ENCODE measurements around the gene ADGRB2. TPM values are rescaled to one million over a fixed set of nuclear protein-coding genes. Genes with fewer than 3 reads are reported as not detected.

ADGRB2 gene
- total RNA-seq, 2 experiments from 2014 or later: 4.0 to 11.4 TPM

- Histone ChIP-seq H4K20me1 (ENCODE audit: insufficient read depth, low read length) (no peaks in the 10 kb centered on the region), H3K4me2 (ENCODE audit: low read length) (no peak overlapping the region), H2AFZ (ENCODE audit: low read length) (no peak overlapping the region), H3K79me2 (ENCODE audit: insufficient read depth, low read depth, low read length) (no peaks in the 10 kb centered on the region), H3K4me3 (ENCODE audit: low read depth, low read length, poor library complexity, severe bottlenecking) (no peak overlapping the region), H3K9me3 (ENCODE audit: low read length) (no peaks in the 10 kb centered on the region), H3K4me1 (ENCODE audit: insufficient read depth, low read length, poor library complexity, severe bottlenecking) (peaks cover 17% of the 10 kb centered on the region), H3K27ac (ENCODE audit: low read depth, low read length, poor library complexity, severe bottlenecking) (no peak overlapping the region), H3K9me2 (ENCODE audit: insufficient read depth, low read length) (no peaks in the 10 kb centered on the region), H3K36me3 (ENCODE audit: insufficient read depth, low read length) (no peaks in the 10 kb centered on the region)
- TF ChIP-seq EZH2phosphoT487 (IDR thresholded peaks at IDR 0.05; ENCODE audit: borderline replicate concordance, low read depth, low read length) (no peak), CTCF (conservative IDR thresholded peaks at IDR 0.05; ENCODE audit: low read length) (no peak)
- intact Hi-C loops (cut with micrococcal nuclease; ENCODE audit: unreplicated experiment): loop anchor here (10.0 kb wide), 1 partner anchor 615 kb away; no protein-coding TSS in a partner anchor
- ChIA-PET POLR2A (interaction anchor here (0.8 to 1.1 kb wide), 2 partner anchors 14 to 144 kb away, joined by 3 read pairs; no protein-coding TSS in a partner anchor), CTCF (ENCODE audit: unreplicated experiment) (no interaction called here)
- DNase-seq (ENCODE audit: low spot score): no peak
- no TSS peak for BruUV-seq (replicated peaks)
Measured at GRCh38 chr1:31799895-31800673, 35.9 kb upstream of the ADGRB2 start.

- BruUV-seq (replicated peaks): no TSS peak
- no peak overlapping the region for H3K4me2 ChIP-seq (ENCODE audit: low read length)
- no peak overlapping the region for H3K4me3 ChIP-seq (ENCODE audit: low read depth, low read length, poor library complexity, severe bottlenecking)
- H3K9me2 ChIP-seq (ENCODE audit: insufficient read depth, low read length): no peaks in the 10 kb centered on the region
- H4K20me1 ChIP-seq (ENCODE audit: insufficient read depth, low read length): no peaks in the 10 kb centered on the region
- TF ChIP-seq EZH2phosphoT487 (IDR thresholded peaks at IDR 0.05; ENCODE audit: borderline replicate concordance, low read depth, low read length) (no peak), CTCF (conservative IDR thresholded peaks at IDR 0.05; ENCODE audit: low read length) (no peak)
- H2AFZ ChIP-seq (ENCODE audit: low read length): no peak overlapping the region
- ChIA-PET CTCF (ENCODE audit: unreplicated experiment) (interaction anchor here (1.6 kb wide), 1 partner anchor 10 kb away, joined by 4 read pairs; no protein-coding TSS in a partner anchor), POLR2A (interaction anchor here (0.6 to 0.8 kb wide), 2 partner anchors 145 to 262 kb away, joined by 3 to 4 read pairs; no protein-coding TSS in a partner anchor)
- no peak overlapping the region for H3K27ac ChIP-seq (ENCODE audit: low read depth, low read length, poor library complexity, severe bottlenecking)
- DNase-seq (ENCODE audit: low spot score): no peak
- H3K4me1 ChIP-seq (ENCODE audit: insufficient read depth, low read length, poor library complexity, severe bottlenecking): peaks cover 17% of the 10 kb centered on the region
- intact Hi-C loops (cut with micrococcal nuclease; ENCODE audit: unreplicated experiment): no loop called here
- H3K36me3 ChIP-seq (ENCODE audit: insufficient read depth, low read length): no peaks in the 10 kb centered on the region
- no peaks in the 10 kb centered on the region for H3K9me3 ChIP-seq (ENCODE audit: low read length)
- no peaks in the 10 kb centered on the region for H3K79me2 ChIP-seq (ENCODE audit: insufficient read depth, low read depth, low read length)
Measured at GRCh38 chr1:31799196-31799894, 35.2 kb upstream of the ADGRB2 start.

Data from OCI-LY7 (cell line).